Stimulated activated naive B cell treated with anti-CD40 and anti-IgM and Interleukin-4, amounts not matched to agents 10 μg/mL and 1 μg/mL and 100 μg/mL, for 72 hours (primary cell): ENCODE data around the gene ZNF695.

Source experiments
- ATAC-seq, 2 donors: fragments of 150-1000 bp; cut with Tn5 transposase; replicated peaks; 2 replicates each; pipeline ENCODE4 v1.10.0; 2021; ENCODE audit warnings: moderate library complexity in 1 of 2
- DNase-seq: peaks from one replicate; pipeline ENCODE4 v3.0.0; 2021
- H3K27ac Mint-ChIP-seq: one replicate; pipeline ENCODE4 v1.8.0; 2022; ENCODE audit warnings: mild to moderate bottlenecking, mixed read lengths
- H3K27me3 Mint-ChIP-seq, 2 donors: one replicate each; pipeline ENCODE4 v1.8.0; 2022; ENCODE audit warnings: mixed read lengths in 2 of 2
- H3K36me3 Mint-ChIP-seq, 2 donors: one replicate each; pipeline ENCODE4 v1.8.0; 2022; ENCODE audit warnings: mixed read lengths in 2 of 2, mild to moderate bottlenecking in 1 of 2
- H3K4me1 Mint-ChIP-seq, 2 donors: one replicate each; pipeline ENCODE4 v1.8.0; 2022; ENCODE audit warnings: mixed read lengths in 2 of 2, mild to moderate bottlenecking in 1 of 2
- H3K4me3 Mint-ChIP-seq, 2 donors: one replicate each; pipeline ENCODE4 v1.8.0; 2022; ENCODE audit warnings: mild to moderate bottlenecking in 2 of 2, mixed read lengths in 2 of 2, moderate library complexity in 1 of 2
- H3K9me3 Mint-ChIP-seq, 2 donors: one replicate each; pipeline ENCODE4 v1.8.0; 2022; ENCODE audit warnings: mixed read lengths in 2 of 2, mild to moderate bottlenecking in 1 of 2

ZNF695 gene

DNA sequence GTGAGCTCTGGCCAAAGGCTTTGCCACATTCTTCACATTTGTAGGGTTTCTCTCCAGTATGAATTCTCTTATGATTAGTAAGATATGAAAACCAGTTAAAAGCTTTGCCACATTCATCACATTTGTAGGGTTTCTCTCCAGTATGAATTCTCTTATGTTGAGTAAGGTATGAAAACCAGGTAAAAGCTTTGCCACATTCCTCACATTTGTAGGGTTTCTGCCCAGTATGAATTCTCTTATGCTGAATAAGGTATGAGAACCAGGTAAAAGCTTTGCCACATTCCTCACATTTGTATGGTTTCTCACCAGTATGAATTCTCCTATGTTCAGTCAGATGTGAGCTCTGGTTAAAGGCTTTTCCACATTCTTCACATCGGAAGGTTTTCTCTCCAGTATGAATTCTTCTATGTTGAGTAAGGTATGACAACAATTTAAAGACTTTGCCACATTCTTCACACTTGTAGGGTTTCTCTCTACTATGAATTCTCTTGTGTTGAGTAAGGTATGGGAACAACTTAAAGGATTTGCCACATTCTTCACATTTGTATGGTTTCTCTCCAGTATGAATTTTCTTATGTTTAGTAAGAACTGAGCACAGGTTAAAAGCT lies 20.7 kb downstream of the ZNF695 start:
- DNase-seq (no peak), ATAC-seq (no peak)
- H3K36me3 Mint-ChIP-seq, result peaks cover 56 to 72% of the 10 kb centered on the region in 2 donors
- peaks cover 47 to 59% of the 10 kb centered on the region in 2 donors for H3K9me3 Mint-ChIP-seq
- no peak overlapping the region for H3K27ac Mint-ChIP-seq
- H3K4me3 Mint-ChIP-seq, result no peak overlapping the region
- no peaks in the 10 kb centered on the region for H3K4me1 Mint-ChIP-seq
- no peaks in the 10 kb centered on the region for H3K27me3 Mint-ChIP-seq

DNA sequence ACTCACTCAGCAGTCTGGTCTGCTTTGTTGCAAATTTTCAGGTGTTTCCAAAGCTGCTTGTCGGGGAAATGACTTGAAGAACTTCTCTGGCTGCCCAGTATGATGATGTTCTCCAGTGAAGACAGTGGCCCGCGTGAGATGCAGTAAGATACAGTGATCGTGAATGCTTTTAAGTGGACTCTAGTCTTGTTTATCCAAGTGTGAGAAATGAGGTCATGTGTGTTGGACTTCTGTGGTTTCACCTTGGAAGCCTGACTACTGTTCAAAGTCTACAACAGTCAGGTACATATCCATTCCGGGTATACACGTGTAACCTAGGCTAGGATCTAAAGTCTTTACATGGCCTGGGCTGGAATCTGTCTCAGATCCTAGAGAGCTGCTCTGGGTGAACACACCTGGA lies 29.1 kb downstream of the ZNF695 start:
- DNase-seq (no peak), ATAC-seq (no peak)
- no peaks in the 10 kb centered on the region for H3K27me3 Mint-ChIP-seq
- no peaks in the 10 kb centered on the region for H3K4me1 Mint-ChIP-seq
- no peak overlapping the region for H3K4me3 Mint-ChIP-seq
- H3K9me3 Mint-ChIP-seq, result peaks cover 23 to 24% of the 10 kb centered on the region in 2 donors
- H3K36me3 Mint-ChIP-seq, result peaks cover 24 to 48% of the 10 kb centered on the region in 2 donors
- no peak overlapping the region for H3K27ac Mint-ChIP-seq

DNA sequence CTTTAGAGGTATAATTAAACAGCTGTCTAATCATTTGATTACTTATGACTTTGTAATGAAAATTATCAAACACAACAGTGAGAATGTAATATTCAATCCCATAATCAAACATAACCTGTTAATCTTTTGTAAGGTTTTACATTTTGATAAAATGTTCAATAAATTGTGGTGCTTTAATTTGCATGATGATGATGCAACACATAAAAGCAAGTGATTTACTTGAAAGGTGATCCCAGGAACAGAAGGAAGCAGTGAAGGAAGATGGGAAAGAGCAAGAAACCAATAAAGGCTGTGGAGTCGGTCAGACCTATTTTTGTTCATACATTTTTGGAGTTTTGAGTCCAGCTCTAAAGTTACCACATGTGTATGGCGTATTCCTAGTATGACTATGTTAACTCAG lies 29.6 kb downstream of the ZNF695 start:
- Mint-ChIP-seq H3K4me3 (no peak overlapping the region), H3K27me3 (no peaks in the 10 kb centered on the region), H3K36me3 (peaks cover 19 to 43% of the 10 kb centered on the region in 2 donors), H3K27ac (no peak overlapping the region), H3K9me3 (peaks cover 22 to 23% of the 10 kb centered on the region in 2 donors), H3K4me1 (no peaks in the 10 kb centered on the region)
- ATAC-seq, result no peak
- no peak for DNase-seq

DNA sequence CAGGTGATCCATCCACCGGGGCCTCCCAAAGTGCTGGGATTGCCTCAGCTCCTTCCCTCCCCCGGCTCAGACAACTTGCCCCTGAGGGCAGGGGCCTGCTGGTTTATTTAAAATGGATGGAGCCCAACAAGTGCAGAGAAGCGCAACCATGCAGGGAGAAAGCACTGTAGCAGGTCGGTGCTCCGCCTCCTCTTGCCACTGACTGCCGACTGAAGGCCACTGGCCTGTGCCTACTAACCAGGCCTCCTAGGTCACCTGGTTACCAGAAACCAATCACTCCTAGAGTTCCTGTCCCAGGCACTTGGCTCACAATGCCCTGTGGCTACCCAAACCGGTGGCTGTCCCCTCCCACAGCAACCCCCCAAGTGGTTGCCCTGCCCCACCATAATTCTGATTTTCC lies 35.9 kb downstream of the ZNF695 start:
- DNase-seq (no peak), ATAC-seq (no peak)
- Mint-ChIP-seq H3K4me3 (no peak overlapping the region), H3K27me3 (no peaks in the 10 kb centered on the region), H3K27ac (no peak overlapping the region), H3K9me3 (peaks cover 22 to 26% of the 10 kb centered on the region in 2 donors), H3K36me3 (peaks cover 11 to 25% of the 10 kb centered on the region in 2 donors), H3K4me1 (no peaks in the 10 kb centered on the region)

DNA sequence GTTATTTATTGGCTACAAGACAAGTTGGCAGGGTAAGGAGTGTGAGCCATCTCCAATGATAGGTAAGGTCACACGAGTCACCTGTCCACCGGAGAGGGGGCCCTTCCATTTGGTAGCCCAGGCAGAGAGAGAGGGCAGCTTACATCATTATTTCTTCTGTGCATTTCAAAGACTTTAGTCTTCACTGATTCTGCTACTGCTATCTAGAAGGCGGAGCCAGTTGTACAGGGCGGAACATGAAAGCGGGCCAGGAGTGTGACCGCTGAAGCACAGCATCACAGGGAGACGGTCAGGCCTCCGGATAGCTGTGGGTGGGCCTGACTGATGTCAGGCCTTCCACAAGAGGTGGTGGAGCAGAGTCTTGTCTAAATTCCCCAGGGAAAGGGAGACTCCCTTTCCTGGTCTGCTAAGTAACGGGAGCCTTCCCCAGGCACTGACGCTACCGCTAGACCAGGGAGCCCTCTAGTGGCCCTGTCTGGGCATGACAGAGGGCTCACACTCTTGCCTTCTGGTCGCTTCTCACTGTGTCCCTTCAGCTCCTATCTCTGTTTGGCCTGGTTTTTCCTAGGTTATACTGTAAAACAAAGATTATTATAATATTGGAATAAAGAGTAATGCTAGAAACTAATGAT lies 36.7 kb downstream of the ZNF695 start:
- Mint-ChIP-seq H3K27me3 (no peaks in the 10 kb centered on the region), H3K9me3 (peaks cover 21 to 23% of the 10 kb centered on the region in 2 donors), H3K4me1 (no peaks in the 10 kb centered on the region), H3K36me3 (peaks cover 11 to 25% of the 10 kb centered on the region in 2 donors), H3K27ac (no peak overlapping the region), H3K4me3 (peak overlapping the region; percentile 44 to 70)
- peak in 1 of 2 donors; percentile 34 for ATAC-seq
- peak; percentile 26 for DNase-seq

DNA sequence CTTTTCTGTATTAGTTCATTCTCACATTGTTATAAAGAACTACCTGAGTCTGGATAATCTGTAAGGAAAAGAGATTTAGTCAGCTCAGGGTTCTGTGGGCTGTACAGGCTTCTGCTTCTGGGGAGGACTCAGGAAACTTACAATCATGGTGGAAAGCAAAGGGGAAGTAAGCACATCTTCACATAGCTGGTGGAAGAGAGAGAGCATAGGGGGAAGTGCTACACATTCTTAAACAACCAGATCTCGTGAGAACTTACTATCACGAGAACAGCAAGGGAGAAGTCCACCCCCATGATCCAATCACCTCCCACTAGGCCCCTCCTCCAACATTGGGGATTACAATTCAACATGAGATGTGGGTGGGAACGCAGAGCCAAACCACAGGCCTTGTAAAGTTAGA lies 38.2 kb downstream of the ZNF695 start:
- Mint-ChIP-seq H3K36me3 (peaks cover 18 to 25% of the 10 kb centered on the region in 2 donors), H3K4me1 (no peaks in the 10 kb centered on the region), H3K4me3 (no peak overlapping the region), H3K9me3 (peaks cover 22 to 27% of the 10 kb centered on the region in 2 donors), H3K27ac (no peak overlapping the region), H3K27me3 (no peaks in the 10 kb centered on the region)
- ATAC-seq (no peak), DNase-seq (no peak)

DNA sequence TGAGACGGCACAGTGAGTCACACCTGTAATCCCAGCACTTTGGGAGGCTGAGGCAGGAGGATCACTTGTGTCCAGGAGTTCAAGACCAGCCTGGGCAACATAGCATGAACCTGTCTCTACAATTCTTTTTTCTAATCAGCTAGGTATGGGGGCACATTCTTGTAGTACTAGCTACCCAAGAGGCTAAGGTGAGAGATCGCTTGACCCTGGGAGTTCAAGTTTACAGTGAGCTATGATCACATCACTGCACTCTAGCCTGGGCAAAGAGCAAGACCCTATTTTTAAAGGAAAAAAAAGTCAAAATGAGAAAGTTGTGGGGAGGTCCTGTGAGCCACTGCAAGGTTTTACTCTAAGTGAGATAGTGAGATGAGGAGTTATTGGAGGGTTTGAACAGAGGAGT lies 41.4 kb downstream of the ZNF695 start:
- peaks cover 21 to 35% of the 10 kb centered on the region in 2 donors for H3K36me3 Mint-ChIP-seq
- H3K9me3 Mint-ChIP-seq, result peaks cover 24 to 31% of the 10 kb centered on the region in 2 donors
- peaks cover 12 to 19% of the 10 kb centered on the region in 2 donors for H3K4me1 Mint-ChIP-seq
- no peak overlapping the region for H3K27ac Mint-ChIP-seq
- H3K4me3 Mint-ChIP-seq, result no peak overlapping the region
- H3K27me3 Mint-ChIP-seq, result no peaks in the 10 kb centered on the region
- no peak for DNase-seq
- no peak for ATAC-seq

DNA sequence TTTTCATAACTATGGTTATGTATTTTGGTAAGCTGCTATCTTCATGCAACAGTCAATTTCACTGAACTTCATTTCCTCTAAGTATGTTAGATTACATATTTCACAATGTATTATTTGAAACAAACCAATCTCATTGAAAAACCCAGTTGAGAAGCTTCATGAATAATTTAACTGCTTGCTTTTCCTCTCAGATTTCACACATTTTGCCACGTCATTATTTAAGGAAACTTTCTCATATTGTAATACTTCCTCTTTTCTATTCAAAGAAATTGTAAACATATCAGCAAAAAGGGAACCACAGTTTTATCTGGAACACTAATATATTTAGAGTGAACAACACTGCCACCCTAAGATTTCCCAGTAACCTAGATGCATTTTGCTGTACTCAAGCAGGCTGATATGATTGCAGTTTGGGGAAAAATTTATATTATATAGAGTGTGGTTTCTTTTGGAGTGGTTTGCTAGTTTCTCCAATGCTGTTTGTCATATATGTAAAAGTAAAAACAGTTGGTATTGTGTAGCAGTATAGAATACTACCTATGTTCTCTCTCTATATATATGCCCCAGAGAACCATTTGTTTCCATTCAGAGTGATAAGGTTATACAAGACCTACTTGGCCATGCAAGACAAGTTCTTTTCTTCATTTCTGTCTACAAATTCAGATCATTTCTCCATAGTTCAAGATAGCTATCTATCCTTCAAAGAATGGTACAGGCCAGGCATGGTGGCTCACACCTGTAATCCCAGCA lies 47.7 kb downstream of the ZNF695 start:
- Mint-ChIP-seq H3K36me3 (peaks cover 7 to 13% of the 10 kb centered on the region in 2 donors), H3K4me3 (peak overlapping the region; percentile 70 to 73), H3K9me3 (peaks cover 4 to 7% of the 10 kb centered on the region in 2 donors), H3K27ac (peak overlapping the region; percentile 93), H3K27me3 (no peaks in the 10 kb centered on the region), H3K4me1 (peaks cover 28 to 41% of the 10 kb centered on the region in 2 donors)
- ATAC-seq, result peak; percentile 74 to 84
- DNase-seq, result no peak

DNA sequence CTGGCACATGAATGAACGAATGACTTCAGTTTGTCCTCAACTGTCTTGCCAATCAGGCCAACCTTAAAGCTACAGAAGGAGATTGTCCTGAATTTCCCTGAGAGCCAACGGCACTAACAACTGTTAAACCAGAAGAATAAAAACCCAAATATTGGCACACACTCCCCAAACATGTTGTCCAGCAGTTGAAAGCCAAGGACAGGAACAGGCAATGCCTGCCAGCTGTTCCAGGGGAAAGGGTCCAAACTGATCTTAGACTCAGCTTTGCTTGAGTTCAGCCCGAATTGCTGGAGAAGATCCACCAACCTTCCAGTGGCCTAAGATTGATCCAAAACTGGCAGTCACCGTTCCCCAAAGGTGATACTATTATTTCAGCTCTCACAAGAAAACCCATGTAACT lies 53.7 kb downstream of the ZNF695 start:
- Mint-ChIP-seq H3K36me3 (no peaks in the 10 kb centered on the region), H3K27me3 (no peaks in the 10 kb centered on the region), H3K4me3 (no peak overlapping the region), H3K4me1 (peaks cover 0 to 6% of the 10 kb centered on the region in 2 donors), H3K9me3 (no peaks in the 10 kb centered on the region), H3K27ac (no peak overlapping the region)
- ATAC-seq, result no peak
- no peak for DNase-seq

DNA sequence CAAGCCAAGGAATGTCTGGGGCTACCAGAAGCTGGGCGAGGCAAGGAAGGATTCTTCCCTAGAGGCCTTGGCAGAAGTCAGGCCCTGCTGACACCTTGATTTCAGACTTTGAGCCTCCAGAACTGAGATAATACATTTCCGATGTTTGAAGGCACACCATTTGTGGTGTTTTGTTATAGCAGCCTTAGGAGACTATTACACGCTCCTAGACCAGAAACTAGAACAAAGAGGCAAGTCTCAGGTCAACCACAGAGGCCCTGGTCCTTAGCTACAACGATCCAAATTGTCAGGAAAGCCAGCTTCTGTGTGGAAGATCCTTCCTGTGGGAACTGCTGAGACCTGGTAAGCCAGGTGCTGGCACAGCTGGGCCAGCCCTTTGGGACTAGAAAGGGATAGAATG lies 56.4 kb downstream of the ZNF695 start:
- Mint-ChIP-seq H3K27me3 (no peaks in the 10 kb centered on the region), H3K4me3 (no peak overlapping the region), H3K9me3 (no peaks in the 10 kb centered on the region), H3K4me1 (peaks cover 0 to 5% of the 10 kb centered on the region in 2 donors), H3K36me3 (no peaks in the 10 kb centered on the region), H3K27ac (no peak overlapping the region)
- ATAC-seq (no peak), DNase-seq (no peak)

DNA sequence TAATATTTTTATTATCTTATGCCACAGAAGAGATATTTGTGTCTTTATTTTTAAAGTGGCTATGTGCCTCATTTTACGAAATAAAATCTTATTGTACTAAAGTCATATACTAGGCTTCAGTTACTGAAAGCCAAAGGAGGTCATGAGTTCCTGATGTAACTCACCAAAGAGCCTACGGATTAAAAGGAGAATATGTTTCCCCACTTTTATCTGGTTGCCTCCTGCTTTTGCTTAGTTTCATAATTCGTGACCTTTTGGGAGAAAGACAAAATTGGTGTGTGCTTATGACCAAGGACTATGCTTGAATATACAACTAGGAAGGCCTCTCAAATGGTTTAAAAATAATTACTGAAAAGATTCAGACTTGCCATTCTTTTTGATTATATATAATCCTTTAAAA lies 57.9 kb downstream of the ZNF695 start:
- H3K4me1 Mint-ChIP-seq, result peaks cover 0 to 5% of the 10 kb centered on the region in 2 donors
- H3K36me3 Mint-ChIP-seq, result peaks cover 0 to 2% of the 10 kb centered on the region in 2 donors
- H3K4me3 Mint-ChIP-seq, result no peak overlapping the region
- no peak overlapping the region for H3K27ac Mint-ChIP-seq
- ATAC-seq (no peak), DNase-seq (no peak)
- H3K9me3 Mint-ChIP-seq, result no peaks in the 10 kb centered on the region
- H3K27me3 Mint-ChIP-seq, result no peaks in the 10 kb centered on the region

DNA sequence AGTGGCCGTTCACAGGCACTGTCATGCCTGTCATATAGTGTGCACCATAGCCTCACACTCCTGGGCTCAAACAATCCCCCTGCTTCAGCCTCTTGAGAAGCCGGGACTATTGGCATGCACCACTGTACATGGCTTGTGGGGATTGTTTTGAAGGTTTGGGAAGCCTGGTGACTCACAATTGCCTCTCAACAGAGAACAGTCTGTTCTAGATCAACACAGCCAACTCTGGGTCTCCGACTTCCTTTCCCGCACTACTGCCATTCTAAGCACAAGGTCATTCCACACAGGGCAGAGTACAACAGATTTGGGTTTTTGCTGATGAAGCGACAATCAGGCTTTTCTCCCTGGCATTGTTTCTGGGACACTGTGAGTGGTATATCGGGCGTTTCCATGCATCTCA lies 60.6 kb downstream of the ZNF695 start:
- H3K27ac Mint-ChIP-seq, result no peak overlapping the region
- H3K9me3 Mint-ChIP-seq, result no peaks in the 10 kb centered on the region
- no peak overlapping the region for H3K4me3 Mint-ChIP-seq
- peaks cover 0 to 2% of the 10 kb centered on the region in 2 donors for H3K36me3 Mint-ChIP-seq
- peaks cover 0 to 5% of the 10 kb centered on the region in 2 donors for H3K4me1 Mint-ChIP-seq
- no peaks in the 10 kb centered on the region for H3K27me3 Mint-ChIP-seq
- DNase-seq, result no peak
- no peak for ATAC-seq

DNA sequence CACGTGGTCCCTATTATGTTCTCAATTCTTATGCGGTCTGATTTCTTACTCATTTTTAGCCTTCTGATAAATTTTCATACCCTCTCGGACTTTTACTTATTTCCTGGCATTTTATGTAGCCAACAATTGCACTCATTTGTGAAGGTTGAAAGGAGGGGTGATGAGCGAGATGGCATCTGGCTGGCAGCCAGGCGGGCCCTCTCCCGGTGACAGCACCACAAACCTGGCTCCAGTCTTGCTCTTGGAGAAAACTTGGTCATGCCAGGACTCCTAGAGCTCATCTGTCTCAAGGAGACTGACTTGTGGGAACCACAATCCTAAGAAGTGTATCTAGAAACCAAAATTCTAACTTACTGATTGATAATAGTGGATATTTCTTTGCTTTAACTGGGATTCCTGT lies 61.5 kb downstream of the ZNF695 start:
- Mint-ChIP-seq H3K36me3 (peaks cover 0 to 2% of the 10 kb centered on the region in 2 donors), H3K27me3 (no peaks in the 10 kb centered on the region), H3K9me3 (no peaks in the 10 kb centered on the region), H3K27ac (no peak overlapping the region), H3K4me1 (peaks cover 0 to 5% of the 10 kb centered on the region in 2 donors), H3K4me3 (no peak overlapping the region)
- DNase-seq, result no peak
- no peak for ATAC-seq
